Mammary epithelial cell (primary cell): ENCODE measurements around the gene FOXE1.

Experiments
- EZH2 ChIP-seq: IDR thresholded peaks from 2 replicates; pipeline ENCODE4 v1.6.1; 2012; ENCODE audit warnings: low read length, inconsistent platforms, borderline replicate concordance
- TF ChIP-seq, protein P1 (sequence below), 2 donors: IDR thresholded peaks in 1 of 2; conservative IDR thresholded peaks in 1 of 2; 2 replicates each; pipeline ENCODE4 v1.5.1; 2011 to 2012; ENCODE audit warnings: inconsistent platforms in 2 of 2, low read length in 2 of 2, mild to moderate bottlenecking in 2 of 2, control low read depth in 1 of 2, low read depth in 1 of 2; ENCODE audit not compliant: insufficient read depth in 1 of 2; ENCODE audit errors: extremely low read depth in 1 of 2

DNA sequence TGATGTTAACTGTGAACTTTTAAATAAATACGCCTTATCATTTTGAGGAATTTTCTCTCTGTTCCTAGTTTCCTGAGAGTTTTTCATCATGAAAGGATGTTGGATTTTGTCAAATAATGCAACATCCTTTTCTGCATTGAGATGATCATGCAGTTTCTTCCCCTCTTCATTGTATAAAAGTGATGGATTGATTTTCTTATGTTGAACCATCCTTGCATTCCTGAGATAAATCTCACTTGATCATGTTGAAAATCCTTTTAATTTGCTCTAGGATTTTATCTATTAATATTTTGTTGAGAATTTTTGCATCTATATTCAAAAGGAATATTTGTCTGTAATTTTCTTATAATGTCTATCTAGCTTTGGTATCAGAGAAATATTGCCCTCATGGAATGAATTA is 13.3 kb downstream of the FOXE1 start:
- TF ChIP-seq, protein P1, sequence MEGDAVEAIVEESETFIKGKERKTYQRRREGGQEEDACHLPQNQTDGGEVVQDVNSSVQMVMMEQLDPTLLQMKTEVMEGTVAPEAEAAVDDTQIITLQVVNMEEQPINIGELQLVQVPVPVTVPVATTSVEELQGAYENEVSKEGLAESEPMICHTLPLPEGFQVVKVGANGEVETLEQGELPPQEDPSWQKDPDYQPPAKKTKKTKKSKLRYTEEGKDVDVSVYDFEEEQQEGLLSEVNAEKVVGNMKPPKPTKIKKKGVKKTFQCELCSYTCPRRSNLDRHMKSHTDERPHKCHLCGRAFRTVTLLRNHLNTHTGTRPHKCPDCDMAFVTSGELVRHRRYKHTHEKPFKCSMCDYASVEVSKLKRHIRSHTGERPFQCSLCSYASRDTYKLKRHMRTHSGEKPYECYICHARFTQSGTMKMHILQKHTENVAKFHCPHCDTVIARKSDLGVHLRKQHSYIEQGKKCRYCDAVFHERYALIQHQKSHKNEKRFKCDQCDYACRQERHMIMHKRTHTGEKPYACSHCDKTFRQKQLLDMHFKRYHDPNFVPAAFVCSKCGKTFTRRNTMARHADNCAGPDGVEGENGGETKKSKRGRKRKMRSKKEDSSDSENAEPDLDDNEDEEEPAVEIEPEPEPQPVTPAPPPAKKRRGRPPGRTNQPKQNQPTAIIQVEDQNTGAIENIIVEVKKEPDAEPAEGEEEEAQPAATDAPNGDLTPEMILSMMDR (conservative IDR thresholded peaks at IDR 0.05 in 1 of 2, IDR thresholded peaks at IDR 0.05 in 1 of 2; ENCODE audit: extremely low read depth in 1 of 2, insufficient read depth in 1 of 2, low read depth in 1 of 2, low read length in 2 of 2): no peak
- TF ChIP-seq EZH2: no peak
